Transverse colon (tissue), 4 donors: Measurements from ENCODE around the gene C4orf36. TPM values are rescaled to one million over a fixed set of nuclear protein-coding genes. Genes with fewer than 3 reads are reported as not detected.

Experiments used
- DNase-seq: peaks from one replicate; pipeline ENCODE4 v3.0.0-alpha.2; 2019
- H3K27ac ChIP-seq, 4 donors: fragments of 200-600 bp; sonication (generic); 2 replicates each; pipeline ENCODE4 v1.5.1; 2016 to 2018; ENCODE audit warnings: inconsistent platforms in 4 of 4
- H3K27me3 ChIP-seq: fragments of 200-600 bp; sonication (generic); 2 replicates; pipeline ENCODE4 v1.5.1; 2017; ENCODE audit warnings: inconsistent platforms
- H3K36me3 ChIP-seq, 4 donors: fragments of 200-600 bp; sonication (generic); 2 replicates each; pipeline ENCODE4 v1.5.1; 2017 to 2019; ENCODE audit warnings: inconsistent platforms in 4 of 4
- H3K4me1 ChIP-seq, 4 donors: fragments of 200-600 bp; sonication (generic); 2 replicates each; pipeline ENCODE4 v1.5.1; 2017 to 2020; ENCODE audit warnings: inconsistent platforms in 4 of 4
- H3K4me3 ChIP-seq, 4 donors: fragments of 200-600 bp; sonication (generic); 1 replicate in 1 of 4; 2 replicates in 3 of 4; pipeline versions ENCODE4 v1.5.1 to v1.6.1; 2017 to 2019; ENCODE audit warnings: inconsistent platforms in 4 of 4
- H3K9me3 ChIP-seq, 2 donors: fragments of 200-600 bp; sonication (generic); 2 replicates each; pipeline ENCODE4 v1.5.1; 2017 to 2019; ENCODE audit warnings: inconsistent platforms in 2 of 2
- CTCF ChIP-seq, 5 experiments: fragments of 200-600 bp in 3 of 5; fragments of 450-650 bp in 2 of 5; sonication (generic) in 3 of 5; IDR thresholded peaks; 1 replicate in 2 of 5; 2 replicates in 3 of 5; pipeline ENCODE4 v1.5.1; 2016 to 2017; ENCODE audit warnings: antibody characterized with exemption in 5 of 5, inconsistent platforms in 3 of 5, mild to moderate bottlenecking in 2 of 5, moderate library complexity in 1 of 5
- EP300 ChIP-seq: sonication (generic); formaldehyde crosslinking; IDR thresholded peaks from one replicate; pipeline ENCODE4 v1.6.1; 2017; ENCODE audit warnings: antibody characterized with exemption, low read depth
- POLR2A ChIP-seq: fragments of 450-650 bp; IDR thresholded peaks from one replicate; pipeline ENCODE4 v1.6.1; 2016; ENCODE audit warnings: antibody characterized with exemption, mild to moderate bottlenecking, moderate library complexity
- POLR2AphosphoS5 ChIP-seq, 3 donors: sonication (generic); formaldehyde crosslinking; IDR thresholded peaks; one replicate each; pipeline ENCODE4 v1.6.1; 2016; ENCODE audit warnings: antibody characterized with exemption in 3 of 3
- WGBS, 2 donors: methylation state at CpG; one replicate each; pipeline ENCODE4 v1.1.5; 2018; ENCODE audit warnings: low coverage in 1 of 2; 5-methylcytosine and 5-hydroxymethylcytosine counted together
- in situ Hi-C, 4 donors: fragments of 200-750 bp; cut with MboI; loops; one replicate each; pipeline versions ENCODE4 v1.15.0 to v1.15.1; 2017; ENCODE audit warnings: low sequenced_read_pairs in 3 of 4, low pct_ligation_motif_present in 1 of 4, low pct_unique_long_range_greater_than_20kb in 1 of 4
- intact Hi-C: fragments of 100-400 bp; cut with DNase I; formaldehyde crosslinking; loops from one replicate; pipeline ENCODE4 v1.15.1; 2023; ENCODE audit warnings: low total_unique reads
- total RNA-seq, 4 donors: library from RNA; depleted of rRNA; stranded (reverse); fragments of >200 nt; gene quantifications; one replicate each; pipeline ENCODE4 v1.1.0, GENCODE V29; 2016

C4orf36 gene
- total RNA-seq, 4 donors from 2014 or later = 0.27 to 0.32 TPM; not detected in 2

- H3K27me3 ChIP-seq = no peaks in the 10 kb centered on the region
- intact Hi-C loops (no loop called here), in situ Hi-C loops (loop anchor here in 3 of 4 donors (25.0 kb wide), 1 partner anchor 320 kb away; no protein-coding TSS in a partner anchor)
- peaks cover 0 to 3% (median 0%) of the 10 kb centered on the region in 4 donors for H3K4me1 ChIP-seq
- no peak overlapping the region for H3K27ac ChIP-seq
- WGBS, 2 donors = 89 to 91% methylated on average over 4 of the region's 4 CpGs
- TF ChIP-seq POLR2A (no peak), EP300 (no peak), POLR2AphosphoS5 (IDR thresholded peaks at IDR 0.05) (no peak)
- DNase-seq = no peak
- H3K36me3 ChIP-seq = no peaks in the 10 kb centered on the region
- no peaks in the 10 kb centered on the region for H3K9me3 ChIP-seq
- H3K4me3 ChIP-seq = no peak overlapping the region
Measured at GRCh38 chr4:86917212-86918039, 25.2 kb upstream of the C4orf36 start.

- intact Hi-C loops (no loop called here), in situ Hi-C loops (loop anchor here in 3 of 4 donors (25.0 kb wide), 1 partner anchor 321 kb away; no protein-coding TSS in a partner anchor)
- TF ChIP-seq CTCF (IDR thresholded peaks at IDR 0.05) = no peak
- H3K27ac ChIP-seq = no peak overlapping the region
- no peaks in the 10 kb centered on the region for H3K36me3 ChIP-seq
- no peak overlapping the region for H3K4me3 ChIP-seq
- 0% methylated on average over 1 of the region's 1 CpG; no CpG with 5 or more reads in 1 of the 2 donors for WGBS, 2 donors
- no peaks in the 10 kb centered on the region for H3K9me3 ChIP-seq
- no peaks in the 10 kb centered on the region for H3K27me3 ChIP-seq
- DNase-seq = no peak
- peaks cover 0 to 4% (median 0%) of the 10 kb centered on the region in 4 donors for H3K4me1 ChIP-seq
Measured at GRCh38 chr4:86916392-86916791, 24.2 kb upstream of the C4orf36 start.

- Histone ChIP-seq H3K4me3 (no peak overlapping the region), H3K4me1 (peaks cover 0 to 17% (median 0%) of the 10 kb centered on the region in 4 donors), H3K27ac (no peak overlapping the region), H3K36me3 (no peaks in the 10 kb centered on the region), H3K9me3 (no peaks in the 10 kb centered on the region), H3K27me3 (no peaks in the 10 kb centered on the region)
- 89 to 91% methylated on average over 1 to 7 of the region's 7 CpGs for WGBS, 2 donors
- in situ Hi-C loops (loop anchor here in 3 of 4 donors (25.0 kb wide), 1 partner anchor 326 kb away; no protein-coding TSS in a partner anchor), intact Hi-C loops (no loop called here)
- no peak for DNase-seq
- TF ChIP-seq CTCF (IDR thresholded peaks at IDR 0.05) (no peak), EP300 (no peak), POLR2AphosphoS5 (IDR thresholded peaks at IDR 0.05) (no peak), POLR2A (no peak)
Measured at GRCh38 chr4:86910820-86911684, 18.8 kb upstream of the C4orf36 start.

- Histone ChIP-seq H3K9me3 (no peaks in the 10 kb centered on the region), H3K27me3 (no peaks in the 10 kb centered on the region), H3K4me3 (no peak overlapping the region), H3K4me1 (peaks cover 0 to 17% (median 0%) of the 10 kb centered on the region in 4 donors), H3K27ac (no peak overlapping the region), H3K36me3 (no peaks in the 10 kb centered on the region)
- WGBS, 2 donors = 64 to 84% methylated on average over 4 to 5 of the region's 5 CpGs
- intact Hi-C loops (no loop called here), in situ Hi-C loops (loop anchor here in 3 of 4 donors (25.0 kb wide), 1 partner anchor 327 kb away; no protein-coding TSS in a partner anchor)
- TF ChIP-seq POLR2AphosphoS5 (IDR thresholded peaks at IDR 0.05) (no peak), POLR2A (no peak), CTCF (IDR thresholded peaks at IDR 0.05) (no peak), EP300 (no peak)
- no peak for DNase-seq
Measured at GRCh38 chr4:86910369-86910768, 18.1 kb upstream of the C4orf36 start.
